Stimulated activated CD4-positive, alpha-beta T cell treated with anti-CD3 and anti-CD28 coated beads, Interleukin-12 subunit alpha, Interleukin-12 subunit beta, amount 100 ng/mL, for 24 hours (primary cell): ENCODE data around the gene MCC.

ENCODE experiments used
- DNase-seq, 2 experiments: peaks; one replicate each; pipeline ENCODE4 v3.0.0-alpha.2; 2020; ENCODE audit warnings: low read depth in 2 of 2

MCC gene

DNA sequence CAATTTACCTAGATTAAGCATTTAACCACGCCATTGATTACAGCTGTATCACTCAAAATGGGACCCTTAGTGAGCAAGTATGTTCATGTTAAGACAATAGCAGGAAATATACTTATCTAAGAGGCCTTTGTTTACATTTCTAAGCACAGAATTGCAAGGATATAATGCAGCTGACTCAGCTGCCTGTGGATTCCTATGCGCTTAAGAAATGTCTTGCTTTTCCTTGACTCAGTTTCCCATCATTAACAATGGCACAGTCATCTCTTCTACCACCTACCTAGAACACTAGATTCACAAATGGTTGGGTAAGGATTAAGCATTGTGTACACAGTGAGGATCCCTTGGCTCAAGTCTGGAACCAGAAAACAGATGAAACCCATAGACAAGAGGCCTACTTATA is 217.2 kb downstream of the MCC start:
- no peak for DNase-seq

DNA sequence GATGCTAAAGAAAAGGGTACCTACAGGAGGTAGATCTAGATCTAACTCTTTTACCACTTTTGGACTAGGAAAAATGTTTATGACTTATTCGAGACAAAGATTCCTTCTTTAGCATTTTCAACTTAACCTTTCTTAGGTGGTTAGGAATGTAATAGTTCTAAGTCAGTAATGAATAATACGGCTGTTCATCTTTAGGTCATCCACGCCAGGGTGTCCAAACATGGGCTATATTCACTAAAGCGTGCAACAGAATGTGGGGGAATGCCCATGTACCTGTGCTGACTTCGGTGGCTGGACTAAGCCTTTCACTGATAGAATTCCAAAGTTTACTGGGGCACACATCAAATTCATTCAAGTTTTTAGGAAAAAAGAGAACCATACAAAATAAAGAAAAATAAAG is 218.2 kb downstream of the MCC start:
- no peak for DNase-seq

DNA sequence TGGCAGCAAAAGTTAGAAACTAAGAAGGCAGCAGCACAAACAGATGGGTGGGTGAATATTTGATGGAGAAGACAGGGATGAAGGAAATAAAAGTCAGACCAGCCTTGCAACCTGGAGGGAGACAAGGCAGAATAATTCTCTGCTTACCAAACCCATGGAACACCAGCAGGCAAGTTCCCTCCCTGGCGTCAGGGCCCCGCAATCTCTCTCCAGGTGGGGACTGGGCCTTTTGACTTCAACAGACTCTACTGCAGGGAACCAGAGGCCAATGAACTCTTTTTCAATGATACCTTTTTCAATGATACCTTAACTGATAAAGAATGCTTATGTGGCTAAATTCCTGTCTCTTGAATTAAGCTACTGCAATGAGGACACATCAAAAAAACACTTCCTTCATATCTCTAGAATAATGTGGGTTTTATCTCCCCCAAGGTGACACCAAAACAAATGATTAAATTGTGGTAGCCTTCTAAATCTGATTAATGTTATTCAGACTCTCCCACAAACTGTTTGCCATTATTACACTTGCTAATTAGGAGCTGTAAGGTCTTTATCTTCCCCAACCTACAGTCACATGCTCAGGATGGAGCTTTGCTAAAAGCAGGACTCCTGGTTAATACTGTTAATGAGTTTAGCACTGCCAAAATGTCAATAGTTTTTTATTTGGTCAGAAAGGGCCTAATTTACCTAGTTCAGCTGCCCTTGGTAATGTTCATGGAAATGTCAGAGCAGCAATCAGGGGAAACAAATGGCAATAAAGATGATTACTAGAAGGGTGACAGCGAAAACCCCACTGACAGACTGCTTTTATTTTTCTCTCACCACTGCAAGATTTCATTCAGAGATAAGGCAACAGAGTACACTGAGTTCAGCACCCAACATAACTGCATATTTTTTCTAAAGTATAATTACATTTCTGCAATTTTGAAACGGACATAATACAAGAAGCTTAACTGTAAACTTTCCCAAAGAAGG is 218.9 kb downstream of the MCC start:
- DNase-seq = no peak

GRCh38 chr5:113268232-113268631 is 220.0 kb downstream of the MCC start:
- DNase-seq = no peak

GRCh38 chr5:113267361-113267900 is 220.8 kb downstream of the MCC start:
- no peak for DNase-seq

- DNase-seq = no peak
Measured at GRCh38 chr5:113266913-113267227, 221.4 kb downstream of the MCC start.

- no peak for DNase-seq
Measured at GRCh38 chr5:113266227-113266912, 221.9 kb downstream of the MCC start.

DNA sequence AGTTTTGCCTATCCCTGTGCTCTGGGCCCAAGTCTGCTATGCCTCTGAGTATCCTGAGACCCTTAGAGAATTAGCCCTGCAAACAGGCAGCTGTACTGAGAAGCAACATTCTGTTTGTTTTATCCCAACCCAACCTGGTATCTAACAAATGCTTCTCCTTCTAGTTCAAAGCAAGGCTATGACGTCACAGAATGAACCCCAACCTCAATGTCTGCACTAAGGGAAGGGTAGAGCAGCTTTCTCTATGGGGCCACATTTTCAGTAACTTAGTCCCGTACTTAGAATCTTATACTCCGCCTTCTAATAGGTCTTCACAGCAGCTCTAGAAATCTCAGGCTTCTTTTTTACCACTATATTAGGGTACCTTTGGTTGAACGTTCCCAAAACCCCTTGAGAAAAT is 223.1 kb downstream of the MCC start:
- DNase-seq = no peak

GRCh38 chr5:113264046-113264445 is 224.2 kb downstream of the MCC start:
- DNase-seq = no peak

- no peak for DNase-seq
Measured at GRCh38 chr5:113263545-113263944, 224.7 kb downstream of the MCC start.

- no peak for DNase-seq
Measured at GRCh38 chr5:113262674-113263073, 225.6 kb downstream of the MCC start.

DNA sequence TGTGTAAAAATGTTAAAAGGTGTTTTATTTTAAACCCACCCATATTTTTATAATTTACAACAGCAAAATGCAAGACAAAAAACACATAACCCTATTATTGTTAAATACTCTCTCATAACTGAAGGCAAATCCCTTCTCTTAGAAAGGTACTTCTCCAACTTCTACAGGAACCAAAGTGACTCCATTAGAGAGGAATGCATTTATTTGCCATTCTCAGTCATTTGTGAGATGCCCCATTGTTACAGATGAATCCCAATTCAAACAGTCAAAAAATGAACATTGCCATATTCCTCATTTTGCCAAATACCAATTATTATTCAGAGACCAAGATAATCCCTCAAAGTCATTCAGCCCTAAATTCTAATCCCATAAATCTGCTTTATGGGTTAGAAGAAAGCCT is 229.2 kb downstream of the MCC start:
- no peak for DNase-seq

DNA sequence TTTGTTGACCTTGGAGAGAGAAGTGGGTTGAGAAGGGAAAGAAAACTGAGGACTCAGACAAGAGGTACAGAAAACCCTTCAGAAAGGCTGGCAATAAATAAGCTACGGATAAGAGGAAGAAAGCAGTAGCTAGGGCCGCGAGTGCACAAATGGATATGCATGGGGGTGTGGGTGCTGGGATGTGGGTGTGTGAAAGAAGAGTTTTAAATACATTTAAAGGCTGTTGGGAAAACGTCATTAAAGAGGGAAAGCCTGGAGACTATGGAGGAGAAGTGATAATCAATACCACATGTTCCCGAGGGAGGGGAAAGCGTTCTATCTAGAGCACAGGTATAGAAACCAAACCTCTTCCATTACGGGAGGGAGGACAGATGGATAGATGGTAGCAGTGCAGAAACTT is 230.7 kb downstream of the MCC start:
- DNase-seq = no peak

- no peak for DNase-seq
Measured at GRCh38 chr5:113256671-113257452, 231.4 kb downstream of the MCC start.

DNA sequence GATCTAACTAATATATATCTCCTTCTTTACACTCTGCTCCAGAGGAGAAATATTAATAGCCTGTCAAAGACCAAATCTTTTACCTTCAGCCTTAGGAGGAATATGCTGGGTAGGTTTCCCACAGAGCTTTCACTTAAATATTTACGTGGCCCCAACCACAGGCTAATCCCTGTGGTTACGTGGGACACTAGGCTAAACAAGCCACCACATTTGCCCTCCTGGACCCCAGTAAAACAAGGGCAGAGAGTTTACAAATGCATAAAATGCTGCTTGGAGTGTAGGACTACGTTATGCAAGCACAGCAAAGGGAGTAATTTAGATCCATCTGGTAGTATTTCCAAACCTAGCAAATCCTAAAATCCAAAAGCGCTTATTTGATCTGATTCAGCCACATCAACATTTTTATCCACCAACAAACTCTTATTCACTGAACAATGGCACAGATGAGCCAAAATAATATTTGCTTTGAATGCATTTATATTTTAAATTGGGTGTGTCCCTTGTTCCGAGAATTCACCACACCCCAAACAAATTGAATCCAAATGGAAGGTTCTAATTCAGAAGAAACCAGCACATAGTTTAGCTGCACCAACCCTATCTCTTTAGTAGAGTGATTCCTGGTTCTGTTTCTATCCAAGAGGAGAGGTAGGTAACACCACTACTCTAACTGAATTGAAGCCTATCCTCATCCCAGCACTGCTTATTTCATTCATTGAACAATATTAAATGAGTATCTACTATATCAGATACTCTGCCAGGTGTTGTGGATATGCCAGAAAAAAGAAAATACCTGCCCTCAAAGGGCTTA is 232.5 kb downstream of the MCC start:
- DNase-seq = no peak

- DNase-seq = no peak
Measured at GRCh38 chr5:113255105-113255504, 233.1 kb downstream of the MCC start.

- DNase-seq = no peak
Measured at GRCh38 chr5:113253037-113253436, 235.2 kb downstream of the MCC start.

GRCh38 chr5:113252066-113252465 is 236.2 kb downstream of the MCC start:
- DNase-seq = no peak

- DNase-seq = no peak
Measured at GRCh38 chr5:113250341-113250953, 237.8 kb downstream of the MCC start.

- no peak for DNase-seq
Measured at GRCh38 chr5:113249206-113249605, 239.0 kb downstream of the MCC start.

GRCh38 chr5:113246361-113246870 is 241.8 kb downstream of the MCC start:
- no peak for DNase-seq
